GM19438 (cell line): ENCODE measurements around the gene MYDGF.

Experiments used
- ATAC-seq: cut with Tn5 transposase; IDR thresholded peaks from one replicate; pipeline ENCODE4 v1.9.1; 2021; ENCODE audit warnings: low read depth; ENCODE audit not compliant: unreplicated experiment

Gene MYDGF

GRCh38 chr19:4649392-4650047 lies 20.6 kb downstream of the MYDGF start:
- ATAC-seq = no peak

GRCh38 chr19:4647676-4648644 lies 22.2 kb downstream of the MYDGF start:
- no peak for ATAC-seq

- no peak for ATAC-seq
Measured at GRCh38 chr19:4645718-4646117, 24.4 kb downstream of the MYDGF start.

GRCh38 chr19:4642625-4643024 lies 27.5 kb downstream of the MYDGF start:
- ATAC-seq = no peak

- no peak for ATAC-seq
Measured at GRCh38 chr19:4641132-4641531, 29.0 kb downstream of the MYDGF start.

- no peak for ATAC-seq
Measured at GRCh38 chr19:4640247-4641000, 29.7 kb downstream of the MYDGF start.

GRCh38 chr19:4639531-4640246 lies 30.5 kb downstream of the MYDGF start:
- ATAC-seq = no peak

DNA sequence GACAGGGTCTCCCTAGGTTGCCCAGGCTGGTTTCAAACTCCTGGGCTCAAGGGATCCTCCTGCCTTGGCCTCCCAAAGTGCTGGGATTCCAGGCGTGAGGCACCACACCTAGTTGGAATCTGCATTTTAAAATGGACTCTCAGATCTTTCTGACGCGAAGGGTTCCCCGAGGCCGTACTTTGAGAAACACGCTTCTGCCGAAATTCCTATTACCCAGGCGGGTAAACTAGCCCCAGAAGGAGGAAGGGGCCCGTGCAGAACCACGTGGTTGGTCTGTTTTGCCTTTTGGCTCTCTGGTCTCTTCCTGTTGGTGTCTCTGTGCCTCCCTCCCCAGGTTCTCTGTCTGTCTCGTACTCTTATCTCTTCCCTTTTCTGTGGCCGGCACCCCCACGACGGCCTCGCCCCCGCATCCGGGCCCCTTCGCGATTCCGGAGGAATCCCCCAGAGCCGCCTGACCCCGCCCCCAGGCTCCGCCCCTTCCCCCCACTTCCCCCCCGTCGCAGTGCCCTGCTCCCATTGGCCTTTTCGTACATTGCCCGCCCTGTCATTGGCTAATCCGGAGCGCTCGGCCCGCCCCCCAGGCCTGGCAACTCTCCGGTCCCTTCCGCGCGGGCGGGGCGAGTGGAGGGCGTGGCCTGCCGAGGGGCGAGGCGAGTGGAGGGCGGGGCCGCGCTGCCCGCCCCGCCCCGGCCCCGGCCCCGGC lies 31.2 kb downstream of the MYDGF start, which contains the start of gene TNFAIP8L1:
TNFAIP8L1 (plus strand) TSS at position 689 of the 703 bp plus-strand sequence. CDS start 12,354 bp downstream, outside the sequence.
- ATAC-seq = peak; percentile 72

GRCh38 chr19:4638317-4638716 lies 31.8 kb downstream of the MYDGF start:
- no peak for ATAC-seq

- ATAC-seq = no peak
Measured at GRCh38 chr19:4636761-4637160, 33.4 kb downstream of the MYDGF start.

GRCh38 chr19:4636151-4636717 lies 33.9 kb downstream of the MYDGF start:
- no peak for ATAC-seq

- ATAC-seq = no peak
Measured at GRCh38 chr19:4635754-4636116, 34.4 kb downstream of the MYDGF start.

GRCh38 chr19:4633140-4633967 lies 36.8 kb downstream of the MYDGF start:
- ATAC-seq = no peak

DNA sequence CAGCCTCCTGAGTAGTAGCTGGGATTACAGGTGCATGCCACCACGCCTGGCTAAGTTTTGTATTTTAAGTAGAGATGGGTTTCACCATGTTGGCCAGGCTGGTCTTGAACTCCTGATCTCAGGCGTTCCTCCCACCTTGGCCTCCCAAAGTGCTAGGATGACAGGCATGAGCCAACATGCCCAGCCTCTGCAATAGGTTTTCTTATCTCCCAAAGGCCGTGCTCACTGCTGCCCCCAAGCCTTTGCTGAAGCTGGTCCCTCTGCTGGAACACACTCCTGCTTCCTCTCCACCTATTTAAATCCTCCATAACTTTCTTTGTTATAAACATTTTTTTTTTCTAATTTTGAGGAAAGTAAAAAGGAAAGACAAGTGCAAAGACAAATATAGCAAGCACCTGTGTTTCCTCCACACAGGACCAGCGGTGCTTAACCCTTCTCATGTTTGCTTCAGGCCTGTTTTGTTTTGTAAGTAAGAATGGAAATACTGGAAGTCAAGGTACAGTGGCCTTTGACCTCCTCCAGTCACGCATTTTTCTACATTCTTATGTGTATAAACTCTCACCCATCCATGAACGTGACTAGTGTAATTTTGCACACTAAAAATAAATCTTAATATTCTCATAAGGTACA lies 45.3 kb downstream of the MYDGF start:
- no peak for ATAC-seq

GRCh38 chr19:4624301-4624700 lies 45.8 kb downstream of the MYDGF start:
- no peak for ATAC-seq

DNA sequence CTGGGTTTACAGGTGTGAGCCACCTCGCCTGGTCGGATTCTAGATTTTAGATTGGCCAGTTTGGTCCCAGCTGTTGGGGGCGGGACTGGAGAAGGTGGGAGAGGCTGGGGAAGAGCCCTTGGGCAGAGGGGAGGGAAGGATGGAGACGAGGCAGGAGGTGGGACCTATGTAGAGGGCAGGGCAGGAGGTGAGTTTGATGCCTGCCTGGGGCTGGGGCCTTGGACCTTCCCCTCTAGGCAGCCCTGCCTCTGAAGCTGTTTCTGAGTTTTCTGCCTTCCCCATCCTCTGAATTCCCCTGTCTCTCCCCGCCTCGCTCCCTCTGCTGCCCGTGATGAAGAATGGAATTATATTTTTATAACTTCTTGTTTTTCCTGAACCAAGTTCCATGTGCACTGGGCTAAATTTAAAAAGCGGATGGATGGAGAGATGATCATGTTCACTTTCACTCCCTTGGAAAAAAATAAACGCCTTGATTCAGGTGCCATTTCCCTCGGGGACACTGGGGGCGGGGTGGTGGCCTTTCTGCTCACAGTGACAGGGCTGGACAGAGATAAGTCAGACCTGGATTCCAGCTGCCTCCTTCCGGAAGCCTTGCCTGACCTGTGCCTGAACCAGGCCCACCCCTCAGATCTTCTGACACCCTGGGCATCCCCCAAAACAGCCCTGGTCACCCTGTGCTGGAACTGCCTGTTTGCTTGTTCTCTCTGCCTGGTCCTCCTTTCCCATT lies 47.3 kb downstream of the MYDGF start:
- no peak for ATAC-seq

DNA sequence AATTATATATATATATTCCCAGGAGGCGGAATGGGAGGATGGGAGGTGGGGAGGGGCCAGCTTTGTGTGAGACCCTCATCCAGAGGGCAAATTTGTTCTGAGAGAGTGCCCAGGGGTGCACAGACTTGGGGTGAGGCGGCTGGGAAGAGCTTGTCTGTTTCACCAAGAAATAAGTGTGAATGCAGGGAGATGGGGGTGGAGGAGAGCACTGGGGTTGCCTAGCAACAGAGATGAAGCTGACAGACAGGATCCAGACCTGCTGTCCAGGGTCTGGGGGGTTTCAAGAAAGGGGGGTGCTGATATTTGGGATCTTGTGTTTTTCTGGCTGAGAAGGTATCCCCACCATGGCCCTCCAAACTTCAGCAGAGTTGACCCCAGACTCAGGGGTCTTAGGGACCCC lies 49.5 kb downstream of the MYDGF start:
- no peak for ATAC-seq
